GM18907 (cell line): ENCODE data around the gene KBTBD4.
"Not testable (repeated sequence)": the region's sequence is repeated elsewhere in the genome, so short reads cannot be mapped to it uniquely, and the experiment has no call there.

Experiments used
- ATAC-seq: cut with Tn5 transposase; IDR thresholded peaks from one replicate; pipeline ENCODE4 v1.9.1; 2021; ENCODE audit warnings: mild to moderate bottlenecking, moderate library complexity; ENCODE audit not compliant: unreplicated experiment

KBTBD4 gene

DNA sequence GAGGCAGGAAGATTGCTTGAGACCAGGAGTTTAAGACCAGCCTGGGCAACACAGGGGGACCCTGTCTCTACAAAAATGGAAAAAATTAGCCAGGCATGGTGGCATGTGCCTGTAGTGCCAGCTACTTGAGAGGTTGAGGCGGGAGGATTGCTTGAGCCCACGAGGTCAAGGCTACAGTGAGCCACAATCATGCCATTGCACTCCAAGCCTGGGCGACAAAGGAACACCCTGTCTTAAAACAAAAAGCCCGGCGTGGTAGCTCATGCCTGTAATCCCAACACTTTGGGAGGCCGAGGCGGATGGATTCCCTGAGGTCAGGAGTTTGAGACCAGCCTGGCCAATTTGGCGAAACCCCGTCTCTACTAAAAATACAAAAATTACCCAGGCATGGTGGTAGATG, 48.0 kb downstream of the KBTBD4 start:
- not testable (repeated sequence) for ATAC-seq

DNA sequence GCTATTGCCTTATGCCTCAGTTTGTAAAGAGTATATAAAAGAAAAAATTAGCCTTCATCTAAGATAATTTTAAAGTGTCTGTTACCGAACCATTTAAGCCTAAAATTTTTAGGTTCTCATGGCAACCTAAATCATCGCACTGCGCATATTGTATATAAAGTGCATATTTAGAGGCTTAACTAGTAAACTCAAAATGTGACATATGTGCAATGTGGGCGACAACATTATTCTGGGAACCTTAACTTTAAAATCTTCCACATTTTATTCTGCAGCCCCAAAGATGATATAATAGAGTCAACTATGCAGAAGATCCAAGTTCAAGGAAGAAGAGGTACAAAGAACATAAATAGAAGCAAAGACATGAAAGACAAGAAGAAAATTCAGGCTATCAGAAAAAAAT, 48.8 kb downstream of the KBTBD4 start:
- no peak for ATAC-seq

DNA sequence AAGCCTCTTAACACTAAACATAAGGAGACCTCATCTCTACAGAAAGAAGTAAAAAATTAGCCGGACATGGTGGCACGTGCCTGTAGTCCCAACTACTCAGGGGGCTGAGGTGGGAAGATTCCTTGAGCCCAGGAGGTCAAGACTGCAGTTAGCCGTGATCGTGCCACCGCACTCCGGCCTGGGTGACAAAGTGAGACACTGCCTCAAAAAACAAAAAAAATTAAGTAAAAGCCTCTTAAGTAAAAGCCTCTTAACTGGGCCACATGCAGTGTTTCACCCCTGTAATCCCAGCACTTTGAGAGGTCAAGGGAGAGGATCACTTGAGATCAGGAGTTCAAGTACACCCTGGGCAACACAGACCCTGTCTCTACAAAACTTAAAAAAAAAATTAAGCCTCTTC, 51.6 kb downstream of the KBTBD4 start:
- ATAC-seq = no peak

DNA sequence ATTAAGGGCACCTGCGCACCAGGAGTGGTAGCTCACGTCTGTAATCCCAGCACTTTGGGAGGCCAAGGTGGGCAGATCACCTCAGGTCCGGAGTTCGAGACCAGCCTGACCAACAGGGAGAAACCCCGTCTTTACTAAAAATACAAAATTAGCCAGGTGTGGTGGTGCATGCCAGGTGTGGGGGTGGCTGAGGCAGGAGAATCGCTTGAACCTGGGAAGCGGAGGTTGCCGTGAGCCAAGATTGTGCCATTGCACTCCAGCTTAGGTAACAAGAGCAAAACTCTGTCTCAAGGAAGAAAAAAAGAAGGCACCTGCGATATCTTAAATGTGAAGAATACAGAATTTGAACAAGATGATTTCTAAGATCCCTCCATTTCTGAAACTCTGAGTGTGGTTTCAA, 52.7 kb downstream of the KBTBD4 start:
- ATAC-seq = not testable (repeated sequence)

DNA sequence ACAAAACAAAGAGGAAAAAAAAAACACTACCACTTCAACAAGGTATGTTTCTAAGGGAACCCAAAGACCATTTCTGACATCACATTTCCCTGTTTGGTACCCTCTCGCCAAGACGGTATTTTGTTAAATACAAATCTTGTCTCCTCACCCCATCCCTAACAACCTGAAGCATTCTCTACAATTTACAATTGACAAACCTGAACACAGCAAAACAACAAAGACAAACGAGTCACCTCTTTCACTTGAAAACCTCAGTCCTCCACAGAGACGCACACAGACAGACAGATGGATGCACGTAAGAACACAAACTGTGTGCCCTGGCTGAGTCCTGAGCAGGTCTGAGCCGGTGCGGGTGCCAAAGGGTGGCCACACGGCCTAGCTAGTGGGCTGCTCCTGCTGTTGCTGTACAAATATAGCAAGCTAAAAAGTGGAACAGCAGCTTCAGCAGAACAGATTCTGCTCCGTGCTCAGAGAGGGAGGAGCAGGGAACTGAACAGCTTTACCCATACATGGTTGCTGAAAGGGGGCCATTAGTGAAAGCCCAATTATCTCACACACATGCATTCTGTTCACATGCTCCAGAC, 54.4 kb downstream of the KBTBD4 start:
- ATAC-seq = peak; percentile 7

DNA sequence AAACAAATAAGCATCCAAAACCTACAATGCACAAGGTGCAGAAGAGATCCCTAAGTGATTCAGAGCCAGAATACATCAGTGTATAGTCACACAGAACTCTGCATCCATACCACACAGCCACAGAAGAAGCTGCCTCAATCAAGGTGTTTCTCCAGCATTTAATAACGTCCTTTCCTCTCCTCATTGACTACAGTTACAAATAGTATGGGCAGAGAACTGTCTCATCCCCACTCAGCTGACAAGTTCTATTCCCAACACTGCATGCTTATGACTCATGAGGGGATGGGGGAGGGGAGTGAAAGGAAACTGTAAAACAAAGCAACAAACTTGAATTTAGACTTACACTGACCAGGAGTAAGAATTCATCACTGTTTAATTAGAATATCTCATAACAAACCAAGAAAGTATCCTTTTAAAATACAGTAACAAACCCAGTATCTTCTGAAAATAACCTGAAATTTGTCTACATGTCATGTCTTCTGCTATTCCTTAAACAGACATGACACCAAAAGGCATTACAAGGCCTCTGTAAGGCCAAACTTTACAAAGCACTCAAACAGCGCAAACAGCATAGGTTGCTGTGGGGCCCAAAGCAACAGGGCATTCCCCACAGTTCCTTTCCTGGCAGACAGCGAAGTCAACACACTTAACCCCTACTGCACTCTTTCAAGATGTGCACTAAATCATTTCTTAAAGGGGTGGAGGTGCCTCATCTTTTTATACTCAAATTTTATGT, 55.1 kb downstream of the KBTBD4 start:
- ATAC-seq = peak; percentile 61
